IPS-NIHi7 (cell line): ENCODE data around the gene BCAS2.
A peak's percentile ranks its signal among the peaks of the same experiment; 100 is the strongest.

ENCODE experiments used
- DNase-seq: peaks from one replicate; pipeline ENCODE4 v3.0.0; 2012; ENCODE audit warnings: mixed read lengths; ENCODE audit errors: extremely low spot score

The BCAS2 gene

DNA sequence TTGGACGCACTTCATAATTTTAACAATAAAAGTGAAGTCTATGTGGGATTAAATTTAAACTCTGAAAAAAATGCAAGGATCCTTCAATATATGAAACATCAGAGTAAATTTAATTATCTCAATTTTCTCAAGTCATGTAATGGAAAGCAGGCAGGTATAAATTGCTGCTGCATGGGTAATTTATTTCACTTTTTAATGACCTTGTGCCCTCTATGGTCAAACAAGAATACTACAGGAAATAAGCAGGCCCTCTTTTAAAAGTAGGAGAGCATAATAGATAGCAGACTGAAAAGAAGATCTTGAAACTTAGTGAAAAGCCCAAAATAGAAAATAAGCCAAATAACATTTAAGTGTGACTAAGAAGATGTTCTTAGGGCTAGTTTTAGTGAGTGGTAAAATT, 22.9 kb downstream of the BCAS2 start:
- DNase-seq, result peak; percentile 27

DNA sequence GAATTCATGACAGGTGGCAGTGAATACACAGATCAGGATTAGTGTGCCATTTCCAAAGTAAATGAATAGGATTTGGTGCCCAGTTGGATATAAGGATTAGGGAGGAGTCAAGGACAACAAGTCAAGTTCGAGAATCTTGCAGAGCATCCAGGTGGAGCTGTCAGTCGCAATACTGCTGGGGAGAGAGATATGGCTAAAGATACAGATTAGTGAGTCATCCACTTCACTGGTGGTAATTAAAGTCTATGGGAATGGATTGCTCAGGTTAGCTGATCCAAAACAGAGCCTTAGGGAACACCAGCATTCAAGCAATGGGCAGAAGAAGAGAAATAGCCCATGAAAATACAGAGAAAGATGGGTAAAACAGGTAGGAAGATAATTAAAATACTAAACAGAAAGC, 26.8 kb downstream of the BCAS2 start:
- no peak for DNase-seq

- DNase-seq, result no peak
These were observed 29.2 kb downstream of the BCAS2 start for GRCh38 chr1:114552106-114552639.

DNA sequence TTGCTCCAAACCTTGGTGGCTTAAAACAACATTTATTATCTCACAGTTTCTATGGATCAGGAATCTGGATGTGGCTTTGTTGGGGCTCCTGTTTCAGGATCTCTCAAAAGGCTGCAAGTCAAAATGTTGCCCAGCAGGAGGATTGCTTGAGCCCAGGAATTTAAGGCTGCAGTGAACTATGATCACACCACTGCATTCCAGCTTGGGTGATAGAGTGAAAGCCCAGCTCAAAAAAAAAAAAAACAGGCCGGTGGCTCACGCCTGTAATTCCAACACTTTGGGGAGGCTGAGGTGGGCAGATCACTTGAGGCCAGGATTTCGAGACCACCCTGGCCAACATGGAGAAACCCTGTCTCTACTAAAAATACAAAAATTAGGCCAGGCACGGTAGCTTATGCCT, 30.0 kb downstream of the BCAS2 start:
- no peak for DNase-seq

DNA sequence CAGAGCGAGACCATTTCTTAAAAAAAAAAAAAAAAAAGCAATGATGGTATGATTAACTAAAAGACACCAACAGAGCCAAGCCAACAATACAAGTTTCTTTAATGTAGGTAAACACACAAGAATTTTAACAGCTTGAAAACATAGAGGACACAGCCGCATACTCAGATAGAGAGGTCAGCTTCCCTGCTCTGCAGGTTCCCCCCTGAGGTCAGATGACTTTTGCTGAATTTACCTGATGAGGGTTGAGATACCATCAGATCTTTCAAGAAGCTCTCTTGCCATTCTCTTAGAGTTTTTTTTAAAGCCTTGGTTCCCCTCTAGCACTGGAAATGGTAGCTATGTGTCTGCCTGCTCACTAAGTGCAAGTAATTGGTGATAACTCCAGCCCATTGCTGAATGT, 31.1 kb downstream of the BCAS2 start:
- DNase-seq, result peak; percentile 16

DNA sequence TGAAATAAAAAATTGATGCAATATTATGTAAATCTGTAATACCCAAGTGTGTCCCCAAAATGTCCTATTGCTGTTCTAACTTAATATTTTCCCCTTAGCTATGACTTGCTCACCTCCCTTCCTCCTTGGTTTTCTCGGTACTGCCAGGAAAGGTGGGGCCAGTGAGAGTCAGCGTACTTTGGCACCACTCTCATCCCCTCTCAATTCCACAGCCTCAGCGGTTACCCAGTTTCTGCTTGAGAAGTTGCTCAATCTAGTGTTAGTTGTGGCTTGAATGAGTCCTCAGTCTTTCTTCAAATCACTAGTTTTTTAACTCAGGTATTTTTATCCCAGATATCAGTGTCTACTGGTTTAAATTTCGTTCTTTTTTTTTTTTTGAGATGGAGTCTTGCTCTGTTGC, 32.3 kb downstream of the BCAS2 start:
- DNase-seq, result no peak

- no peak for DNase-seq
These were observed 34.3 kb downstream of the BCAS2 start for GRCh38 chr1:114547076-114547475.

GRCh38 chr1:114545796-114546195, 35.6 kb downstream of the BCAS2 start:
- no peak for DNase-seq

GRCh38 chr1:114545315-114545714, 36.1 kb downstream of the BCAS2 start:
- DNase-seq, result no peak

- DNase-seq, result no peak
These were observed 40.6 kb downstream of the BCAS2 start for GRCh38 chr1:114540821-114541220.

- DNase-seq, result no peak
These were observed 41.1 kb downstream of the BCAS2 start for GRCh38 chr1:114540272-114540671.

- no peak for DNase-seq
These were observed 45.4 kb downstream of the BCAS2 start for GRCh38 chr1:114536043-114536442.

DNA sequence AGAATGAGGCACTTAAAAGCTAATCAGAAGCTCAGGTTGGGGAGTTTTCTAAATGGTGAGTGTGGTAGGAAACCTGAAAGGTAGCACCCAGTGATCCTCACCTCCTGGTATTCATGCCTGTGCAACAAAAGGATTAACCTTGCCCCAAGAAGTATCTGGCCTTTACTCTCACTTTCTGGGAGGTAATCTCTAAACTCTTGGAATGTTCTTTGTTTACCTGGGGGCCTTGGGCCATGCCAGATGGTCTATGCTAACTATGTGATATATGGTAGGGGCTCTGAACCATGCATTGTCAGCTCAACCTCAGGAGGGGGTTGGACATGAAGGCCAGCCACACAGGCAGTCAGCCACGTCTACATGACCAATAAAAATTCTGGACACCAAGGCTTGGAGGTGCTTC, 46.0 kb downstream of the BCAS2 start:
- DNase-seq, result no peak

GRCh38 chr1:114531094-114531493, 50.3 kb downstream of the BCAS2 start:
- DNase-seq, result no peak

DNA sequence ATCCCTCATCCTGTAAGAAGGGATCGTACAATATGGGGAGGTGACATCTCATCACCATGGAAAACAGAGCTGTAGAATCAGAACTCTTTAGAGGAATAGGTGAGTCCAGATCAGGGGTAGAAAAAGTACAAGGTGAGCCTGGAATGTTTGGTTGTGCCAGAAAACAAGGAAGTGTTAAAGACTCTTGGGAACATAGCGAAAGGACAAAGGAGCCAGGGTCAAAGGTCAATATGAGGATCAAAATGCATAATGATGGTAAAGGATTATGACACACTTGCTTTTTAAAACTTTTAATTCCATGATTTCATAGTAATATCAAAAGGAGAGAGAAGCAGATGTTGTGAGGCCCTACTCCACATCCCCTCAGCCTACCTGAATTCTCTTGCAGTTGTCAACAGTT, 51.2 kb downstream of the BCAS2 start:
- DNase-seq, result no peak

GRCh38 chr1:114524944-114525343, 56.5 kb downstream of the BCAS2 start:
- DNase-seq, result peak; percentile 40

DNA sequence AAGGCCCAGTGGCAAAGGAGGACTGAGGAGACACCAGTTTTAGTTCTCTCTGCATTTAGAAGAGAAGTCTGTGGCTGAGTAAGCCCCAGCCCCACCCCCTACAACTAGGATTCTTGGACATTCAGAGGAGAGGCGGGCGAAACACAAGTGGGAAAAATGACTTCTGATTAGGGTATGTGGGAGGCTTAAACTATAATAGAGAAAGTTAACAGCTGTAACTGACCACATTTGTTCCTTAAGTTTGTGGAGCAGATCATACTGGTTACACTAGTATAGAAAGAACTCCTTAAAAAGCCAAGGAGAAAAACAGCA, 59.2 kb downstream of the BCAS2 start:
- no peak for DNase-seq

DNA sequence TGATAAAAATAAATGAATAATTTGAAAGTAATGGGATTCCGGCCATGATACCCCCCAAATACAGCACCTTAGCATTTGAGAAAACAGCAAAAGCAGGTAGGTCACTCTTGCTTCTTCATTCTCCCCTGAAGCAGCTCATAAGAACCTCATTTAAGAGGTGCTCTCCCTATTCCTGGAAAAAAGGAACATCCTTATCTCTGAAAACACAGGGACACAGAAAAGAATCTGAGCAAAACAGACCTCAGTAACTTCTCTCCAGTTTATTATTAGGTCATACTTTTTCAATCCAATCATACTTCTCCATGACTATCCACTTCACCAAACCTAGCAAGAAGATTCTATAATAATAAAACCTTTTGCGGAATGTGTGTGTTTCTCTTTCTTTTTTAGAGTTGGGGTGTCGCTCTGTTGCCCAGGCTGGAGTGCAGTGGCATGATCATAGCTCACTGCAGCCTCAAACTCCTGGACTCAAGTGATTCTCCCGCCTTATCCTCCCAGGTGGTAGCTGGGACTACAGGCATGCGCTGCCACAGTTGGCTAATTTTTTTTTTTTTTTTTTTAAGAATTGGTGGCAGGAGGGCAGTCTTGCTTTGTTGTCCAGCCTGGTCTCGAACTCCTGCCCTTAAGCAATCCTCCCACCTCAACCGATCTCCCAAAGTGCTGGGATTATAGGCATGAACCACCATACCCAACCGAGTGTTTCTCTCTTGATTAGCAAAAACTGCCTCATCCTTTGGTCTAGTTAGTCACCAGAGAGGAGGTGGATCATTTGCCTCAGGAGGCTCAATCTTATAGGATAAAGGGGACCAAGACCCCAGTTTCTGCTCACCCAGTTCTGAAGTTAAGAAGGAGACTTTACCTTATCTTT, 59.8 kb downstream of the BCAS2 start:
- no peak for DNase-seq
